Smooth muscle cell (in vitro differentiated cells): ENCODE results near the gene CDH1. TPM values are rescaled to one million over a fixed set of nuclear protein-coding genes. Genes with fewer than 3 reads are reported as not detected.

Experiments
- DNase-seq: peaks from one replicate; lab custom pipeline; 2025; ENCODE audit not compliant: unreplicated experiment; lab: John Stamatoyannopoulos, UW
- H2AFZ ChIP-seq: fragments of 200-600 bp; sonication (generic); 2 replicates; pipeline ENCODE4 v1.6.0; 2016; ENCODE audit warnings: antibody characterized with exemption, low read depth, mild to moderate bottlenecking
- H3F3A ChIP-seq: fragments of 200-600 bp; sonication (generic); 2 replicates; pipeline ENCODE4 v1.6.0; 2017; ENCODE audit warnings: antibody characterized with exemption, low read depth
- H3K27ac ChIP-seq: fragments of 200-600 bp; sonication (generic); 2 replicates; pipeline ENCODE4 v1.5.1; 2016; ENCODE audit warnings: low read depth, mild to moderate bottlenecking
- H3K27me3 ChIP-seq: fragments of 200-600 bp; sonication (generic); 2 replicates; pipeline ENCODE4 v1.6.1; 2016; ENCODE audit warnings: low read depth, mild to moderate bottlenecking
- H3K36me3 ChIP-seq: fragments of 200-600 bp; sonication (generic); 2 replicates; pipeline ENCODE4 v1.5.1; 2016; ENCODE audit warnings: low read depth
- H3K4me1 ChIP-seq: fragments of 200-600 bp; sonication (generic); 2 replicates; pipeline ENCODE4 v1.5.1; 2016; ENCODE audit warnings: low read depth
- H3K4me2 ChIP-seq: fragments of 200-600 bp; sonication (generic); 2 replicates; pipeline ENCODE4 v1.6.0; 2016; ENCODE audit warnings: mild to moderate bottlenecking
- H3K4me3 ChIP-seq: fragments of 200-600 bp; sonication (generic); 2 replicates; pipeline ENCODE4 v1.5.1; 2016; ENCODE audit warnings: mild to moderate bottlenecking
- H3K79me2 ChIP-seq: fragments of 200-600 bp; sonication (generic); 2 replicates; pipeline ENCODE4 v1.6.0; 2016; ENCODE audit warnings: low read depth, mild to moderate bottlenecking
- H3K9ac ChIP-seq: fragments of 200-600 bp; sonication (generic); 2 replicates; pipeline ENCODE4 v1.6.0; 2016; ENCODE audit warnings: low read depth
- H3K9me3 ChIP-seq: fragments of 200-600 bp; sonication (generic); replicated peaks from 2 replicates; pipeline ENCODE4 v1.5.1; 2016; ENCODE audit warnings: low read depth
- H4K20me1 ChIP-seq: fragments of 200-600 bp; sonication (generic); 2 replicates; pipeline ENCODE4 v1.6.0; 2016; ENCODE audit warnings: low read depth
- CTCF ChIP-seq: fragments of 200-600 bp; sonication (generic); IDR thresholded peaks from 2 replicates; pipeline ENCODE4 v1.5.1; 2017; ENCODE audit warnings: borderline replicate concordance, mild to moderate bottlenecking, antibody characterized with exemption; ENCODE audit not compliant: insufficient read depth, poor library complexity, severe bottlenecking
- WGBS: methylation state at CpG from one replicate; pipeline ENCODE4 v1.1.7; 2016; ENCODE audit warnings: low lambda C conversion rate; 5-methylcytosine and 5-hydroxymethylcytosine counted together
- polyA plus RNA-seq: library from polyadenylated mRNA; unstranded; fragments of >200 nt; fragmentation: Nextera tagmentation; extraction: Ambion mirVana; gene quantifications from 2 replicates; pipeline ENCODE4 v1.2.1, GENCODE V29; 2016
- total RNA-seq: library from RNA; depleted of rRNA; stranded (reverse); fragments of >200 nt; gene quantifications from 2 replicates; pipeline ENCODE4 v1.2.3, GENCODE V29; 2014

The CDH1 gene
- total RNA-seq, result 44.3 and 45.8 TPM in 2 replicates
- polyA plus RNA-seq, result 4.7 and 28.0 TPM in 2 replicates

GRCh38 chr16:68737046-68737729 is at the start of gene CDH1:
CDH1 (plus strand) TSS chr16:68737292; CDS start chr16:68737416, 124 bp downstream.
- peak within 1 kb of the TSS; percentile 70 for H3K9ac ChIP-seq
- no peaks in the 10 kb centered on the region for H3K36me3 ChIP-seq
- peaks cover 45% of the 10 kb centered on the region for H3K27me3 ChIP-seq
- peaks cover 15% of the 10 kb centered on the region for H3K4me1 ChIP-seq
- H2AFZ ChIP-seq, result no peak within 1 kb of the TSS
- DNase-seq, result no peak
- H3K9me3 ChIP-seq, result no peaks in the 10 kb centered on the region
- no peaks in the 10 kb centered on the region for H3F3A ChIP-seq
- peaks cover 5% of the 10 kb centered on the region for H4K20me1 ChIP-seq
- TF ChIP-seq CTCF, result no peak
- peak within 1 kb of the TSS; percentile 59 for H3K4me3 ChIP-seq
- 2% methylated on average over 57 of the region's 63 CpGs for WGBS
- peak within 1 kb of the TSS; percentile 31 for H3K27ac ChIP-seq
- H3K79me2 ChIP-seq, result no peaks in the 10 kb centered on the region
- peak within 1 kb of the TSS; percentile 84 for H3K4me2 ChIP-seq

DNA sequence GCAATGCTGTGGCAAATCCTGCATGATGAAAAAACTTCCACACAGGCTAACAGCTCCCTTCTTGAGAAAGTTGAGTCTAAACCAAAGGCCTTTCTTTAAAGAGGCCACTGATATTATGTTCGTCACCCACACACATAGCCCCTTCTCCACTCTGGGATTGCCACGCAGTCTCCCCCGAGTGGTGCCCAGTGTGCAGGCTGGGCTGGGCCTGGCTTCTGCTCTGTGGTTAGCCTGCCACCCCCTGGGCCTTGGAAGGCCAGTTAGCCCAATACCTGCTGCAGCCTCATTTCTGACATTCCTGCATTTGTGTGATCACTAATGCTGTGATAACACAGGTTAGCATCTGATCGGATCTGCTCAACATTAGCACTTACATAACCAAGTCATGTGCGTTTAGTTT is 47.2 kb upstream of the CDH1 start:
- no peaks in the 10 kb centered on the region for H3F3A ChIP-seq
- no peaks in the 10 kb centered on the region for H3K79me2 ChIP-seq
- H3K4me1 ChIP-seq, result no peaks in the 10 kb centered on the region
- no peak overlapping the region for H2AFZ ChIP-seq
- no peaks in the 10 kb centered on the region for H3K27me3 ChIP-seq
- TF ChIP-seq CTCF, result no peak
- H3K36me3 ChIP-seq, result no peaks in the 10 kb centered on the region
- 90% methylated on average over 5 of the region's 5 CpGs for WGBS
- no peak for DNase-seq
- no peaks in the 10 kb centered on the region for H4K20me1 ChIP-seq
- H3K9me3 ChIP-seq, result no peaks in the 10 kb centered on the region
- no peak overlapping the region for H3K9ac ChIP-seq
- H3K27ac ChIP-seq, result no peak overlapping the region
- H3K4me3 ChIP-seq, result no peak overlapping the region
- no peak overlapping the region for H3K4me2 ChIP-seq

- no peaks in the 10 kb centered on the region for H3K9me3 ChIP-seq
- no peak for DNase-seq
- no peak overlapping the region for H3K4me3 ChIP-seq
- no peak for TF ChIP-seq CTCF
- no peaks in the 10 kb centered on the region for H4K20me1 ChIP-seq
- H3K27ac ChIP-seq, result no peak overlapping the region
- H3K4me1 ChIP-seq, result no peaks in the 10 kb centered on the region
- 81% methylated on average over 11 of the region's 11 CpGs for WGBS
- H3K79me2 ChIP-seq, result no peaks in the 10 kb centered on the region
- H2AFZ ChIP-seq, result no peak overlapping the region
- no peak overlapping the region for H3K4me2 ChIP-seq
- H3K27me3 ChIP-seq, result no peaks in the 10 kb centered on the region
- no peaks in the 10 kb centered on the region for H3F3A ChIP-seq
- H3K36me3 ChIP-seq, result no peaks in the 10 kb centered on the region
- no peak overlapping the region for H3K9ac ChIP-seq
Measured at GRCh38 chr16:68695575-68695974, 41.5 kb upstream of the CDH1 start.

- Histone ChIP-seq H3K79me2 (no peaks in the 10 kb centered on the region), H4K20me1 (no peaks in the 10 kb centered on the region), H3K9me3 (no peaks in the 10 kb centered on the region), H3K4me2 (no peak overlapping the region), H3K27ac (no peak overlapping the region), H3F3A (no peaks in the 10 kb centered on the region), H3K27me3 (no peaks in the 10 kb centered on the region), H3K9ac (no peak overlapping the region), H3K4me1 (no peaks in the 10 kb centered on the region), H3K4me3 (no peak overlapping the region), H2AFZ (no peak overlapping the region), H3K36me3 (no peaks in the 10 kb centered on the region)
- 95% methylated on average over 8 of the region's 8 CpGs for WGBS
- TF ChIP-seq CTCF, result no peak
- DNase-seq, result no peak
Measured at GRCh38 chr16:68696514-68696913, 40.6 kb upstream of the CDH1 start.
